Type B pancreatic cell (in vitro differentiated cells): ENCODE measurements around the gene DBP. TPM values are rescaled to one million over a fixed set of nuclear protein-coding genes. Genes with fewer than 3 reads are reported as not detected.

Source experiments
- DNase-seq: peaks from one replicate; pipeline ENCODE4 v3.0.0; 2021; ENCODE audit warnings: mixed read lengths; ENCODE audit not compliant: unreplicated experiment; ENCODE audit errors: extremely low spot score
- H3K27ac Mint-ChIP-seq: 2 replicates; pipeline ENCODE4 v1.8.0; 2021; ENCODE audit warnings: mild to moderate bottlenecking, mixed read lengths
- H3K27me3 Mint-ChIP-seq: 2 replicates; pipeline ENCODE4 v1.8.0; 2021; ENCODE audit warnings: mixed read lengths
- H3K36me3 Mint-ChIP-seq: 2 replicates; pipeline ENCODE4 v1.8.0; 2021; ENCODE audit warnings: mixed read lengths
- H3K4me1 Mint-ChIP-seq: one replicate; pipeline ENCODE4 v1.8.0; 2021; ENCODE audit warnings: mixed read lengths; ENCODE audit not compliant: unreplicated experiment
- H3K4me3 Mint-ChIP-seq: 2 replicates; pipeline ENCODE4 v1.8.0; 2021; ENCODE audit warnings: mild to moderate bottlenecking, mixed read lengths
- H3K9me3 Mint-ChIP-seq: 2 replicates; pipeline ENCODE4 v1.8.0; 2021; ENCODE audit warnings: mixed read lengths
- total RNA-seq: library from RNA; stranded (reverse); gene quantifications from 2 replicates; pipeline ENCODE4 v1.2.1, GENCODE V29; 2021; ENCODE audit warnings: low replicate concordance
- TF ChIP-seq, protein P1 (sequence below): fragments of 200-600 bp; sonication (generic); conservative IDR thresholded peaks from 2 replicates; pipeline ENCODE4 v1.5.0; 2021; ENCODE audit warnings: antibody characterized with exemption, mild to moderate bottlenecking

The DBP gene
- total RNA-seq, 1 donor from 2014 or later, result 31.5 TPM

DNA sequence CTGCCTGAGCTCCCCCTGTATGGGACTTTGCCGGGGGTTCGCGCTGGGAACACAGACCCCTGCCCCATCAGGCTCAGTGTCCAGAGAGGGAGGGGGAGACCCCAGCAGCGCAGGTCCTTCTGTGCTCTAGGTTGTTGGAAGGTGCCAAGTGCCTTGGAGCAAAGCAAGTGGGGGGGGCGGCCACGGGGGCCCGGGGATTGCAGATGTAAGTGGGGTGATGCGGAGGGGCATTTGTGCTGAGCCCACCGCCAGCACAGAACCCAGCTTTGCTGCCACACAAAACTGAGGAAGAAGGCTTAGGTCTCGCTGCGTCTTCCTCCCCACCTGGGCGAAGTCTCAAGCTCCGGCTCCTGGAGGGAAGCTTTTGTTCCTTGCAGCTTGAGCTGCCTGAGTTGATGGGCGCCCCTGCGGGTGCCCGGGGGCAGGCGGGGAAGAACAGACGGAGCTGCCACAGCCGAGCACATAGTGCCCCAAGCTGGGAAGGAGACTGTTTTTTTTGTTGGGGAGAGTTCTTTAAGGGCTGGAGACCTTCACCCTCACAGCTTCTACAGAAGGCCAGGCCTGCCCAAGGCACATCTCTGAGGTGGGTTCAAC lies 37.1 kb upstream of the DBP start:
- Mint-ChIP-seq H3K27me3 (peaks cover 7% of the 10 kb centered on the region), H3K27ac (no peak overlapping the region), H3K4me3 (no peak overlapping the region), H3K4me1 (peaks cover 27% of the 10 kb centered on the region), H3K36me3 (no peaks in the 10 kb centered on the region), H3K9me3 (no peaks in the 10 kb centered on the region)
- TF ChIP-seq, protein P1, sequence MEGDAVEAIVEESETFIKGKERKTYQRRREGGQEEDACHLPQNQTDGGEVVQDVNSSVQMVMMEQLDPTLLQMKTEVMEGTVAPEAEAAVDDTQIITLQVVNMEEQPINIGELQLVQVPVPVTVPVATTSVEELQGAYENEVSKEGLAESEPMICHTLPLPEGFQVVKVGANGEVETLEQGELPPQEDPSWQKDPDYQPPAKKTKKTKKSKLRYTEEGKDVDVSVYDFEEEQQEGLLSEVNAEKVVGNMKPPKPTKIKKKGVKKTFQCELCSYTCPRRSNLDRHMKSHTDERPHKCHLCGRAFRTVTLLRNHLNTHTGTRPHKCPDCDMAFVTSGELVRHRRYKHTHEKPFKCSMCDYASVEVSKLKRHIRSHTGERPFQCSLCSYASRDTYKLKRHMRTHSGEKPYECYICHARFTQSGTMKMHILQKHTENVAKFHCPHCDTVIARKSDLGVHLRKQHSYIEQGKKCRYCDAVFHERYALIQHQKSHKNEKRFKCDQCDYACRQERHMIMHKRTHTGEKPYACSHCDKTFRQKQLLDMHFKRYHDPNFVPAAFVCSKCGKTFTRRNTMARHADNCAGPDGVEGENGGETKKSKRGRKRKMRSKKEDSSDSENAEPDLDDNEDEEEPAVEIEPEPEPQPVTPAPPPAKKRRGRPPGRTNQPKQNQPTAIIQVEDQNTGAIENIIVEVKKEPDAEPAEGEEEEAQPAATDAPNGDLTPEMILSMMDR, result no peak
- DNase-seq, result no peak

DNA sequence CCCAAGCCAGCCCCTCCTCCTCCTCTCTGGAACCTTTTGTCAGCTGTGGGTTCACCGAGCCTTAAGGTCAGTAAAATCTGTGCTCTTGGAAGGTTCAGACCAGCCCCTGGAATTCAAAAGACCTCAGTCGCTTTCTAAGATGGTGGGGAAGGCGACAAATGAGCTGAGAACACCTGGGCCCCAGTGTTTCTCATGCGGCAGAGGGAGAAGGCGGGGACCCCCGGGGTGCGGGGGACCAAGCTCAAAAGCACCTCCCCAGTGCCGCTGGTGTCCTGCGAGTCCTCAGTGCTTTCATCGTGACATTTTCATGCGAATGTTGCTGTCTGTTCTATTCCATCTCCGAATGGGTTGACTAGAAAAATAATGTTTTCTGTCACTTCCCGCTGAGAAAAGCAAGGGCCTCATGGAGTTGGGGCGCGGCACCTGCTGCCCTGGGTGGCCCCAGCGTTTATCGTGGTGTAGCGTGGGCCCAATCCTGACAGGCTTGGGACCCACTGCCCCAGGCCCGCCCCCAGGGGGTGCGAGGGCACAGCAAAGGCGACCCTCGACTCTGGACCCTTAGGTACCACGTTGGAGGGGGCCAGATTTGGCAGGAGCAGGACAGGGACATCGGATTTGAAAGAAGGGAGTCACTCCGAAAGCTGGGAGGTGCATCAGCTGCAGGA lies 36.4 kb upstream of the DBP start:
- H3K36me3 Mint-ChIP-seq, result no peaks in the 10 kb centered on the region
- no peak overlapping the region for H3K27ac Mint-ChIP-seq
- H3K4me3 Mint-ChIP-seq, result no peak overlapping the region

DNA sequence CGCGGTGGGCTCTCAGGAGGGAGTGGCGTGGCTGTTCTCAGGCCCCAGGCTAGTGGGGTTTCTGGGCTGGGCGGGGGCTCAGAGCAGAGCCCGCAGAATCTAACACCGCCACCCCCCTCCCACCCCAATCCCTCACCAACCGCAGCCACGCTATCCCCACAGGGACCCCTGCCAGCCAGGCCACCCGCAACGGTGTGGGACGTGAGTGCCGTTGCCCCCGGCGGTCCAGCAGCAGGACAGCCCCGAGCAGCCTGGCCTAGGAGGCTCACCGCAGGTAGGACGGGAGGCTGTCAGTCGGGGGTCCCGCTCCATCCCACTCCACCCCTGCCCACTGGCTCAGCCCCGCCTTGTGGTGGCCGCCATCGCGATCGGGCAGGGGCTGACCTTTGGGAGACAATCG lies 35.8 kb upstream of the DBP start, which contains the start of gene NTN5:
Gene NTN5, minus strand, starts transcription at position 24 of the 400 bp plus-strand sequence. CDS start 2,031 bp downstream, outside the sequence.
- Mint-ChIP-seq H3K4me1 (peaks cover 27% of the 10 kb centered on the region), H3K4me3 (no peak within 1 kb of the TSS), H3K27me3 (peaks cover 7% of the 10 kb centered on the region), H3K36me3 (no peaks in the 10 kb centered on the region), H3K9me3 (no peaks in the 10 kb centered on the region), H3K27ac (no peak within 1 kb of the TSS)
- DNase-seq, result no peak
- TF ChIP-seq, protein P1, result no peak

More for the DNA sequence above, 36.4 kb upstream of the DBP start:
- H3K4me1 Mint-ChIP-seq, result peaks cover 27% of the 10 kb centered on the region
- peaks cover 7% of the 10 kb centered on the region for H3K27me3 Mint-ChIP-seq
- DNase-seq, result no peak
- H3K9me3 Mint-ChIP-seq, result no peaks in the 10 kb centered on the region
- TF ChIP-seq, protein P1, result no peak

DNA sequence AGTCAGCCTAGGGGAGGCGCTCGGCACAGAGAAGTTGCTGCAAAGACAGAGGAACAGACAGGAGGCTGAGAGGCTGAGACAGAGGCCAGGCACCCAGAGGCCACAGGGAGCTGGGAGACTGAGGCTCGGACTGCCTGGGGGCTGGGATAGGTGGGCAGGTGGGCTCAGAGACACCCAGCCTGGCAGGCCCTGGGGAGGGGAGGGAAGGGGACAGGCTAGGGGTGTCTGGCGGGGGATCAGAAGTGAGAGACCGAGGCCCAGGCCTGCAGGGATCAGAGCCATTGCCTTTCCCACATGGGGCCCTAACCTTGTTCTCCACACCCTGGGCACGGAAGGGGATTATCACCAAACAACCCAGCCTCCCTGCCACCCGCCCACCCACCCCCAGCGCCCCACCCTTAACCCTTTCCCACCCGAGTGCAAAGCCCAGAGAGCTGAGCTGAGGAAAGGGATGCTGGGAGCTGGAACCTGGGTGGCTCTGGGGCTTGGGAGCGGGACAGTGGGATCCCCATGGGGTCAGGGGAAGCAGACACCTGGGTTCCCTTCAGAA lies 34.3 kb upstream of the DBP start:
- Mint-ChIP-seq H3K4me1 (peaks cover 21% of the 10 kb centered on the region), H3K27me3 (peaks cover 7% of the 10 kb centered on the region), H3K36me3 (no peaks in the 10 kb centered on the region), H3K4me3 (no peak overlapping the region), H3K9me3 (no peaks in the 10 kb centered on the region), H3K27ac (peak overlapping the region; percentile 69)
- DNase-seq, result no peak
- TF ChIP-seq, protein P1, result no peak

DNA sequence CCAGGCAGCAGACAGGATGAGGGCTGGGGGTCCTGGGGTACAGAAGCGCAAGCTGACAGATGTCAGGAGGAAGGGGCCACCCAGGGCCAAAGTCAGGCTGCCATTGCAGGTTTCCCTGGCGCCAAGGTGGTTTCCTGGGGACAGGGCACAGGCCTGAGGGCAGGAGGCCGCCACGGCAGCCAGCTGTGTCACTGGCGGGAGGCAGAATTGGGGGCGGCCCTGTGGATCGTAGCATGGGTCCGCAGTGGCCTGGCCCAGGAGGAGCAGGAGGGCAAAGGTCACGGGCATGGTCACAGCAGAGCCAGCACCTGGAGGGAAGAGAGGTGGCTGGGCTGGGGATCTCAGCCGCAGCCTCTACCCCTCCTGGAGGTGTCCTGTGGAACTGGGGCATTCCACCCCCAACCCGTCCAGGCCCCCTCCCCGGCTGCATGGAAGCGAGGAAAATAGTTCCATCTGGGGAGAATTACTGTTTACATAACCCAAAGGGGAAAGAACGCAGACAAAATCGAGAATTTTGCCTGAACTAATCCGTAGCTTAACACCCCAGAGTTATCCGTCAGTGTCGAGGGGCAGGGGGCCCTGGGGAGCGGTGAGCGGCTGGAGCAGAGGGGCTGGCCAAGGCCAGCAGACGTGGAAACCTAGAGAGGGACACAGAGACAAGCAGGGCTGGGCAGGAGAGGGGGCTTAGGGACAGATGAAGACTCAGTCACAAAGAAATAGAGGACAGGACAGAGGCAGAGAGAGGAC lies 33.7 kb upstream of the DBP start:
- peak overlapping the region; percentile 69 for H3K27ac Mint-ChIP-seq
- no peak overlapping the region for H3K4me3 Mint-ChIP-seq
- no peaks in the 10 kb centered on the region for H3K36me3 Mint-ChIP-seq
- peaks cover 7% of the 10 kb centered on the region for H3K27me3 Mint-ChIP-seq
- no peaks in the 10 kb centered on the region for H3K9me3 Mint-ChIP-seq
- no peak for DNase-seq
- peaks cover 21% of the 10 kb centered on the region for H3K4me1 Mint-ChIP-seq
- TF ChIP-seq, protein P1, result no peak
